Activated gamma-delta T cell (primary cell): ENCODE measurements around the gene RBM18.
A peak's percentile ranks its signal among the peaks of the same experiment; 100 is the strongest.

Source experiments
- DNase-seq: peaks from one replicate; lab custom pipeline; 2025; lab: John Stamatoyannopoulos, UW
- total RNA-seq, 2 donors: gene quantifications; one replicate each; lab custom pipeline; 2026; lab: John Stamatoyannopoulos, UW

The RBM18 gene, protein sequence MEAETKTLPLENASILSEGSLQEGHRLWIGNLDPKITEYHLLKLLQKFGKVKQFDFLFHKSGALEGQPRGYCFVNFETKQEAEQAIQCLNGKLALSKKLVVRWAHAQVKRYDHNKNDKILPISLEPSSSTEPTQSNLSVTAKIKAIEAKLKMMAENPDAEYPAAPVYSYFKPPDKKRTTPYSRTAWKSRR
- 39.4 to 42.6 reads per million in 2 donors for total RNA-seq

DNA sequence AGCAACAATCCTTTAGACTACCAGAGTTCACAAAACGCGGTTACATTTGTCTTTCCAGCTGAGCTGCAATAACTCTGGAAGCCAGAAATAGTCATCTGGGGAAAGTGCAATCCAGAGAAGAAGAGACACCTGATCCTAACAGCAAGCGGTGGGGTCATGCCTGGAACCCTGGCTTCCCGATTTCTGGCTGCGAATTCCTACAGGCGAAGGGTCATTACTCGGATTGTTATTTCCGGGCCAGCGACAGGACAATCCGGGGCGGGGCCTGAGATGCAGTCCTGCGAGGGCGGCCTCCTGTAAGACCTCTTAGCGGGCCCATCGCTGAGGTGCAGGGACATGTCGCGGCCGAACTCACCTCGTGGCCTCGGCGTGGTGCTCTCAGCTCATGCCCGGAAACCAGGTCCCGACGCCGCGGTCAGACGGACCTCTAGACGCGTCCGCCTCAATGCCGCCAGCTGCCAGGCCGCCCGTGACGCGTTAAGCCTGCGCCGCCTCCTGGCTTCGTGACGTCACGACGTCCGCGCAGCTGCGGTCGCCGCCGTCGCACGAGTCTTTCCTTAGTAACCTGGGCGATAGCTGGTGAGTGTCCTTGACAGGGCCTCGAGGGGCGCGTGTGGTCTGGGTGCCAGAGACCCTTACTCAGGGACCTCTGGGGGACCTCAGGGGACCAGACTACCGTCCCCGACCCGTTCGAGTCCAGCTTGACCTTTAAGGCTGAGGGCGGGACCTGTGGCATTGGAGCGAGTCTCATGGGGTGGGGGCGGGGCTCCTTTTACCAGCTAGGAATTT lies at the start of gene RBM18, which contains the start of gene MRRF:
TSS of gene RBM18 (minus strand) at position 481 of the 789 bp plus-strand sequence. CDS start 3,348 bp downstream, outside the sequence.
TSS of gene MRRF (plus strand) at position 523 of the 789 bp plus-strand sequence. CDS start 6,010 bp downstream, outside the sequence.
- peak; percentile 82 for DNase-seq

GRCh38 chr9:122314165-122314564 lies 49.5 kb upstream of the RBM18 start:
- DNase-seq, result no peak

GRCh38 chr9:122309861-122310260 lies 45.2 kb upstream of the RBM18 start:
- no peak for DNase-seq

DNA sequence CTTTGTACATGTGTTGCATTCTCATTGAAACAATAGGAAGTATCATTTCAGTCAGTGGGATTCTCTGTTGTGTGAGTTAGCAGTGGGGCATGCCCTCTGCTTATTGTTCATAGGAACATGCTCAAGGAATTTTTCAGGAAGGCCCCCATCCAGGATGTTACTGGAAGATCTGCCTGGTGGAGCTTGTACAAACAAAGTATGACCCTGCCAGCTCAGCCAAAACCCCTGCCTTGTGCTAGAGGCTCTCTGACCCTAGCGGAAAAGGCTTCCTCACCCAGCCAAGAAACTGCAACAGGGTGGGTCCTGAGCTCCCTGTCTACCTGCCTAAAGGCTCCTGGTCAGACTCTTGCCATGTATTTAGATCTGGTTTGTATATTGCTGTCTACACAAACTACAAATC lies 43.3 kb upstream of the RBM18 start:
- DNase-seq, result no peak

DNA sequence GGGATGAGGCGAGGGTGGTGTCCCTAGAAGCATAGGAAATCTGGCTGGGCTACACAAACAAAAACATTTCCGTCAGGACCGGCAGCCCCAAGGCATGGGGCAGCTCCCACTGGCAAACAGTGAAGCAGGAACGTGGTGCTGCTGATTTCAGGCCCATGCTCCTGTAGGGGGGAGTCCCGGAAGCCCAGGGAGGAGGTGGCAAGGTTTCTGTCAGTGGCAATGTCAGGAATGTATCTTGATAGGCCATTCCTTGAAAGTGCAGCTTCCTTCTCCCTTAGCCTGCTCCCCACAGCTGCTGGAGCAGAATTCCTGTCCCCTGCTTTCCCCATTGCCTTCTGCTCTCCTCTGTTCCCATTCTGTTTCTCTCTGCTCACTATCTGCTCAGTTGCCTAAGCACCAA lies 42.4 kb upstream of the RBM18 start:
- DNase-seq, result no peak

- DNase-seq, result no peak
These were observed 37.8 kb upstream of the RBM18 start for GRCh38 chr9:122302237-122303093.

GRCh38 chr9:122297512-122297911 lies 32.9 kb upstream of the RBM18 start:
- DNase-seq, result no peak

DNA sequence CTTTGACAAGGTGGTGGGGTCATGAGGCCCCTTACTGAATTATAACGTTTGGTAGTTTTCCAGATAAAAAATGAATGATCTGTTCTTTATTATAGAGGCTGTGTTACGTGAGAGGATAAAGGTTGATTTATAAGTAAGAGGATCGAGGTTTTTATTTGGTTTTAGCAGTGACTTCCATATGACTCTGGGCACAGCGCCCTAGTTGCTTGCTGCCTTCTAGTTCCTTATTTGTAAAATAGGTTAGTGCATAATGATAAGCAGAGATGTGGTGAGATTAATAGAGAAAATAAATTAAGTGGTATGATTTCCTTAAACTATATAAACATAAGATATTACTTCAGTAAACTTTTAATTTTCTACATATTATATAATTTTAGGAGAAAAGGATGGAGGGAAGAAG lies 29.9 kb upstream of the RBM18 start:
- DNase-seq, result no peak

DNA sequence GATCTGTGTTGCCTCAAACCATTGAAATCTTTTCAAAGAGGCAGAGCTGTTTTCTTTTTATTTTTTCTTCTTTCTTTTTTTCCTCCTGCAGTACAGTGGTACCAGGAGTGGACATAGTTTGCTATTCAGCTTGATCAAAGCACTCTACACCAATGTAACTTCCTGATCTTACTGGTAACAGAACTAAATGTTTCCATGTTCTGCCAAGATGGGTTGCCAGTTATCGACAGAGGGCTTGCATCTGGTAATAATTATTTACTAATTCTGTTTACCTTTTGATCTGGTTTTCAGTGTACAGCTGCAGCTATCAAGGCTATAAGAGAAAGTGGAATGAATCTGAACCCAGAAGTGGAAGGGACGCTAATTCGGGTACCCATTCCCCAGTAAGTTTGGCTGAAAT lies 26.8 kb upstream of the RBM18 start:
- DNase-seq, result no peak

GRCh38 chr9:122287214-122287720 lies 22.6 kb upstream of the RBM18 start:
- no peak for DNase-seq

- DNase-seq, result no peak
These were observed 22.1 kb upstream of the RBM18 start for GRCh38 chr9:122286764-122287163.

DNA sequence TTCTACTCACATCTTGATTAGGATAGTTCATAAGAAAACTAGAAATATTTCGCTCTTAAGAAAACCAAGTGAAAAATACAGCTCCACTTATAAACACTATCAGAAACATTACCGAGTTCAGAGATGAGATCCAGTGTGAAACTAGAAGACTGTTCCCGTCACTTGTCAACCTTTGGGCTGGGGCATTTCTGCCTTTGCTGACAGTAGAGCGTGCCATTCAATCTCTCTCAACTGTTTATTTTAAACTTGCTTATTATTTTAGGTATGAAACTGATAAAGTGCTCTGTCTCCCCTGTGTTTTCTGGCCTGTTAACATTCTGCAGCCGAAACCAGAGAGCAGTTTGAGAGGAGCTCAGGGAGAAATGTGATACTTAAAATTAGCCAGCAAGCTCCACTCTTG lies 16.7 kb upstream of the RBM18 start:
- no peak for DNase-seq

GRCh38 chr9:122277285-122277897 lies 12.8 kb upstream of the RBM18 start:
- DNase-seq, result no peak

GRCh38 chr9:122276096-122276495 lies 11.5 kb upstream of the RBM18 start:
- no peak for DNase-seq

- DNase-seq, result no peak
These were observed 9.4 kb upstream of the RBM18 start for GRCh38 chr9:122274055-122274454.

DNA sequence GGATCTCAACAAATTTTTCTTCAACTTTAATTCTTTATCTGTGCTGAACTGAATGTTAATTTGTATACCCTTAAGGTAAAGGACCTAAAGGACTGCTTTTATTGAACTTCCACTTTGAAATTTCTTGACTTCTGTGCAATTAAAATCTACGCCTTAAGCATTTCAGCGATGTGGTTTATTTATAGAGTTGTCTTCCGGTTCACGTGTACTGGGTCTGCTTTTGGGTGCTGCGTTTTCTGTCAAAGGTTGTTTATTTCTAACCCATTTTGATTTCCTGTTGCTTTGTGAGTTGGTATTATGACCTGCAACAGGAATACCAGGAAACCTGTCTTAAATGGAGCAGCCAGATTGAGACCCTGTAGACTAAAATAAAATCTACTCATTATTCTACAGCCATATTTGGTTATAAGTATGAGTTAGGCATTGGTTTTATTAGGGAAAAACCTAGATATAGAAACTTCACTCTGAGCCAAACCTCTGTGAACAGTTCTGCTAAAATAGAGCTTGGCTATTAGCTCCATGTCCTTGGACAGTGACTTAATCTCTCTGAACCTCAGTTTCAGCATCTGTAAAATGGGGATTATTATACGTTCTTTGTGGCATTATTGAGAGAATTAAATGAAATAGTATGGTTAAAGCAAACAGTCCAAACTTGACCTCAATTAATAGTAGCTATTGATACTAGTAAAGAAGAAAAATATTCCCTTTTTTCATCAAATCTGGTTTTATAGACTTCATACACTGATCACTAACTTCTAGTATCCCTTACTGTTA lies 3.6 kb upstream of the RBM18 start:
- no peak for DNase-seq

DNA sequence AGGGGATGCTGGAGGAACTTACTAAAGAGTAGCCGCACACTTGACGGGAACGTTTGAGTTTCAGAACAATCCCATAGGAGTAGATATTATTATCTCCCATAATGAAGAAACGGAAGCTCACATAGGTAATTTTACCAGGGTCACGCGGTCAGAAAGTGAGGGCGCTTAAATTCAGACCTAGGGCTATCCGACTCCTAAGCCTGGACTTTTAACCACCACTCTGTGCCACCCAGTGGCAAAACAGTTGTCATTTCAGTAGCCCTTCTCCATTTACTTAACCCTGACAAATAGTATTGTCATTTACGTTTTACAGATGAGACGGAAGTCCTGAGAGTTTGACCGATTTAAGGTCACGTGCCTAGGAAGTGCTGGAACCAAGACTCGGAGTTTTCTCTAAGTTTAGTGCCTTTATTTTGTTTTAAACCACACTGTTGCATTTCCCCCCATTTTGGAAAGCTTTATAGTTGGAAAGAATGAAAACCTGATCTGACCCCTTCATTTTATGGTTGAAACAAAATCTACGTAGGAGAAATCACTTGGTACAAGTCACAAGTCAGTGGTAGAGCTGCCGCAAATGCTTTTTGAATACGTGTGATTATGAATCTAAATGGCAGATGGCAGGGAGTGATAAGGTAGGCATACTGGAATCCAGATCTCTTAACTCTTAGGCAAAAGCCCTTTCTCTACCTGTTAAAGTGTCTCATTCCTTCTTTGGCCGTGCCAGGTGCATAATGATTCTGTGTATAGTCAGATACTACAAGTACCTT lies 692 bp upstream of the RBM18 start:
- DNase-seq, result no peak

DNA sequence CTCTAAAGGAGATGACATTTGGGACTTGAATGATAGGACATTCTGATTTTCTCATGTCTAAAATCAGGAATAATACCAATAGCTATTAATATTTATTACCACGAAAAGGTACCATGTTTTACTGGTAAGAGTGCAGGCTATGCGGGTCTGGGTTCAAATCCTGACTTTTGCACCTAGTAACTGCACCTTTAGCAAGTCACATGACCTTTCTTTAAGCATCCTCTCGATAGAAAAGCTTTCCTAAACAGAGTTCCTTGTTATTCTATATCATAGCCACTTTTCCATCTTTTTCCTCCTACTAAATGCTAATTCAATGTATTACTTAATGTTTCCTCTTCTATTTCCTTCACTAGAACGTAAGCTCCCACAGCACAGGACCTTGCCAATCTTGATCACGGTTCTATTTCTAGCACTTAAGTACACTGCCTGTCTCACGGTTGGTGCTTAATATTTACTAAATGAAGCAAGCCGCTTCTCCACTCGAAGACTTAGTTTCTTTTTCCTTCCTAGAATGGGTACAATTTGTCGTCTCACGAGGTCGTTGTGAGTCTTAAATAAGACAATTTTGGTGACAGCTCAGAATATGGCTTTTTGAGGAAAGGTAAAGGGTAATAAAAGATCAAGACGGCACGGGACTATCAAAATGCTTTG lies 816 bp downstream of the RBM18 start:
- no peak for DNase-seq

DNA sequence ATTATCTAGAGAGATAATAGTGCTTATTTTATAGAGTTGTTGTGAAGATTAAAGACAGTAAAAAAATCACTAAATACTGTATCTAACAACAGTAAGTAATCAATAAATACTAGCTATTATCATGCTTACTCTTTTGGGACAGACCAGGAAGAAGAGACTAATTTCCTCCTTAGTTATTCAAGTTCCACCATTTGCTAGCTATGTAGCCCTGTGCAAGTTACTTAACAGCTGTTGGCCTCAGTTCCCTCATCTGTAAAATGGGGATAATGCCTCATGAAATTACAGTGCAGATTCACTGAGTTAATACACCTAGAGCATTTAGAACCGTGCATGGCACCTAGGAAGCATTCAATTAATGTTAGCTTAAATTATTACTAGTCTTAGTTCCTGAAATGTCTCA lies 2.6 kb downstream of the RBM18 start:
- no peak for DNase-seq

DNA sequence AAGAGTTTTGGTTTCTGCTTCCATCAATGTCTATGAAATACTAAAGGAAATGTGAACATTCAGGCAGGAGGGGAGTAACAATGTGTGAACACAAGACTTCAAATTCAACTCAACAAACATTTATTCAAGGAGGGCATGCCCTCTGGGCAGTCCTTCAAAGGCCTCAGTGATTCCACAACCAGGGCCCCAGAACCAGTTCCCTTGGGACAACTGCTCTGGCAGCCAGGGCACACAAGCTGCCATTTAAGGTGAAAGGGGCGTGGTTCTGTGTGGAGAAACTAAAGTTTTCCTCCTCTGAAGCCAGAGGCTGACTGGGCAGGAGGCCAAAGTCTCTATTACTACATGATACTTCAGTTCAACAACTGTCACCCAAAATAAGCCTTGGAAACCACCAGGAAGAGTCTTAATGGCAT lies 3.2 kb downstream of the RBM18 start:
- DNase-seq, result no peak
